Testis (tissue), 3 donors: ENCODE data around the gene TTC3. TPM values are rescaled to one million over a fixed set of nuclear protein-coding genes. Genes with fewer than 3 reads are reported as not detected.

Experiments
- DNase-seq: peaks from one replicate; pipeline ENCODE4 v3.0.0-alpha.2; 2019
- H3K27ac ChIP-seq, 2 donors: fragments of 200-600 bp; sonication (generic); one replicate each; pipeline ENCODE4 v1.5.1; 2019
- H3K27me3 ChIP-seq: fragments of 200-600 bp; sonication (generic); one replicate; pipeline ENCODE4 v1.5.1; 2019
- H3K36me3 ChIP-seq: fragments of 200-600 bp; sonication (generic); one replicate; pipeline ENCODE4 v1.5.1; 2017; ENCODE audit warnings: low read depth; ENCODE audit errors: missing control alignments
- H3K4me1 ChIP-seq: fragments of 200-600 bp; sonication (generic); one replicate; pipeline ENCODE4 v1.5.1; 2019
- H3K4me3 ChIP-seq, 2 donors: fragments of 200-600 bp; sonication (generic); one replicate each; pipeline ENCODE4 v1.5.1; 2017 to 2019
- H3K9me3 ChIP-seq: fragments of 200-600 bp; sonication (generic); one replicate; pipeline ENCODE4 v1.5.1; 2017
- CTCF ChIP-seq, 3 experiments: fragments of 450-650 bp in 2 of 3; fragments of 200-600 bp in 1 of 3; sonication (generic) in 1 of 3; IDR thresholded peaks; one replicate each; pipeline ENCODE4 v1.5.1; 2016 to 2019; ENCODE audit warnings: antibody characterized with exemption in 3 of 3, mild to moderate bottlenecking in 2 of 3, moderate library complexity in 1 of 3
- POLR2A ChIP-seq: fragments of 450-650 bp; IDR thresholded peaks from one replicate; pipeline ENCODE4 v1.6.1; 2017; ENCODE audit warnings: antibody characterized with exemption, mild to moderate bottlenecking, moderate library complexity
- WGBS, 2 donors: methylation state at CpG; one replicate each; pipeline ENCODE4 v1.1.5; 2018; 5-methylcytosine and 5-hydroxymethylcytosine counted together
- intact Hi-C: fragments of 100-400 bp; cut with DNase I; formaldehyde crosslinking; loops from one replicate; pipeline ENCODE4 v1.15.1; 2023; ENCODE audit warnings: low total_unique reads
- polyA plus RNA-seq: library from polyadenylated mRNA; stranded (reverse); fragments of 350-450 nt; fragmentation: Illumina TruSeq; extraction: RNeasy Lipid Tissue Mini Kit (QIAGEN cat#74804); gene quantifications from one replicate; pipeline ENCODE4 v1.2.3, GENCODE V29; 2014; ENCODE audit warnings: low read depth, low replicate concordance; ENCODE audit not compliant: insufficient read depth
- total RNA-seq, 2 donors: library from RNA; depleted of rRNA; stranded (reverse); fragments of >200 nt; gene quantifications; one replicate each; pipeline ENCODE4 v1.2.3, GENCODE V29; 2016

Gene TTC3
- total and polyA plus RNA-seq, 3 donors from 2014 or later: 70.7 to 181 (median 154) TPM

GRCh38 chr21:37237764-37238163 is 164.7 kb downstream of the TTC3 start:
- intact Hi-C loops: no loop called here
- Histone ChIP-seq H3K27me3 (no peaks in the 10 kb centered on the region), H3K4me3 (no peak overlapping the region), H3K36me3 (no peaks in the 10 kb centered on the region), H3K27ac (peak overlapping the region in 1 of 2 donors; percentile 31), H3K4me1 (peaks cover 5% of the 10 kb centered on the region), H3K9me3 (no peaks in the 10 kb centered on the region)
- 66 to 67% methylated on average over 4 of the region's 4 CpGs for WGBS, 2 donors
- peak; percentile 58 for DNase-seq
- TF ChIP-seq POLR2A (no peak), CTCF (IDR thresholded peaks at IDR 0.05) (no peak)

DNA sequence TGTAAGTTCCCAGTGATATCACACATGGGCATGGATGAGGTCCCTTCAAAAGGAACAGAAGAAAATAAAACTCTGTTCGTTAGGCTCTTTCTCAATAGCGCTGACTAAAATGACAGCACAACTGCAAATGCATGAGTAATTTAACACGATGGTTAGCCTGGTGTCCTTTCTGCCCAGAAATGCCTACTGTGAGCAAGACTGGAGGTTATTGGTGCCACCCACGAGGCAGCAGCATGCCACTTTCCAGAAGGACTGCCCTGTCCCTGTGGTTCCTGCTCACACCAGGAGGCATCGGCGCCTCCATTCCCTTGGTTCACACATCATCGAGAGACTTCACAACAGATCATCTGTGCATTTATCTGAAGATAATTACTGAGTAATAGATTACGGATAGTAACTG is 167.9 kb downstream of the TTC3 start:
- Histone ChIP-seq H3K27me3 (no peaks in the 10 kb centered on the region), H3K9me3 (no peaks in the 10 kb centered on the region), H3K4me3 (no peak overlapping the region), H3K4me1 (peaks cover 5% of the 10 kb centered on the region), H3K27ac (no peak overlapping the region), H3K36me3 (no peaks in the 10 kb centered on the region)
- intact Hi-C loops: no loop called here
- DNase-seq: no peak
- TF ChIP-seq POLR2A (no peak), CTCF (IDR thresholded peaks at IDR 0.05) (no peak)
- WGBS, 2 donors: 93 to 95% methylated on average over 8 of the region's 8 CpGs

DNA sequence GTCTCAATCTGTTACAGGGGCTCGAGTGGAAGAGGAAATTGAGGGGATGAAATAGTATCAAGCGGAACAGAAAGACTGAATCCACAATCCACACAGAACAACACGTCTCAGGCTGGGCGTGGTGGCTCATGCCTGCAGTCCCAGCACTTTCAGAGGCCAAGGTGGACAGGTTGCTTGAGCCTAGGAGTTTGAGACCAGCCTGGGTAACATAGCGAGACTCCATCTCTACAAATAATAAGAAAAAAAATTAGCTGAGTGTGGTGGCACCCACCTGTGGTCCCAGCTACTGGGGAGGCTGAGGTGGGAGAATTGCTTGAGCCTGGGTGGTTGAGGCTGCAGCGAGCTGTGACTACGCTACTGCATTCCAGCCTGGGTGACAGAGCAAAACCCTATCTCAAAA is 168.4 kb downstream of the TTC3 start:
- Histone ChIP-seq H3K27ac (no peak overlapping the region), H3K36me3 (no peaks in the 10 kb centered on the region), H3K27me3 (no peaks in the 10 kb centered on the region), H3K4me3 (no peak overlapping the region), H3K9me3 (no peaks in the 10 kb centered on the region), H3K4me1 (peaks cover 5% of the 10 kb centered on the region)
- TF ChIP-seq POLR2A: no peak
- no peak for TF ChIP-seq CTCF (IDR thresholded peaks at IDR 0.05)
- 79 to 86% methylated on average over 7 of the region's 7 CpGs for WGBS, 2 donors
- intact Hi-C loops: no loop called here
- no peak for DNase-seq

GRCh38 chr21:37243961-37244360 is 170.9 kb downstream of the TTC3 start:
- H3K27me3 ChIP-seq: no peaks in the 10 kb centered on the region

More at GRCh38 chr21:37243961-37244360, 170.9 kb downstream of the TTC3 start:
- Histone ChIP-seq H3K9me3 (no peaks in the 10 kb centered on the region), H3K4me1 (no peaks in the 10 kb centered on the region), H3K36me3 (no peaks in the 10 kb centered on the region), H3K27ac (no peak overlapping the region), H3K4me3 (no peak overlapping the region)
- TF ChIP-seq CTCF (IDR thresholded peaks at IDR 0.05) (no peak), POLR2A (no peak)
- DNase-seq: no peak
- 96 to 97% methylated on average over 6 of the region's 6 CpGs for WGBS, 2 donors
- intact Hi-C loops: no loop called here
